HG02571 (cell line): ENCODE results near the gene TMEM131.
"Not testable (repeated sequence)": the region's sequence is repeated elsewhere in the genome, so short reads cannot be mapped to it uniquely, and the experiment has no call there.

Source experiments
- ATAC-seq: cut with Tn5 transposase; IDR thresholded peaks from one replicate; pipeline ENCODE4 v1.9.1; 2021; ENCODE audit warnings: mild to moderate bottlenecking, moderate library complexity; ENCODE audit not compliant: unreplicated experiment

The TMEM131 gene

DNA sequence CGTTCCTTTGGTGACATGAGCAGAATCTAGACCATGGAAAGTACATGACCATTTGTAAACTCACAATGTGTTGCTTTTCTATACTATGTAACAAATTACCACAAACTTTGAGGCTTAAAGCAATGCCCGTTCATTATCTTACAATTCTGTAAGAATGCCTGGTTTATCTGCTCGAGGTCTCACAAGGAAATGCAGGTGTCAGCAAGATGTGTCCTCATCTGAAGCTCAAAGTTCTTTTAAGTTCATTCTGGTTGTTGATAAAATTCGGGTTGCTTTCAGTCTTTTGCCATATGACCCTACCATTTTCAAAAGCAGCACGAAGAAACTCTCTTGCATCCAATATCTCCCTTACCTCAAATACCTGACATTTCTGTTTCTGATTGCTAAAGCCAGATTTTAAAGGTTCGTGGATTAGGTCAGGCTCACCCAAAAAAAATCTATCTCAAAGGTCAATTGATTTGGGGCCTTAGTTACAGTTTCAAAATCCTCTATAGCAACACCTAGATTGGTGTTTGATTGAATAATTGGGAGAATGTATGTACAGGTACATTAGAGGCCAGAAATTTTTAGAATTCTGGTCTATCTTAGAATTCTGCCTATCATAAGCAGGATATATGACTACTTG lies 125.9 kb downstream of the TMEM131 start:
- ATAC-seq, result no peak

DNA sequence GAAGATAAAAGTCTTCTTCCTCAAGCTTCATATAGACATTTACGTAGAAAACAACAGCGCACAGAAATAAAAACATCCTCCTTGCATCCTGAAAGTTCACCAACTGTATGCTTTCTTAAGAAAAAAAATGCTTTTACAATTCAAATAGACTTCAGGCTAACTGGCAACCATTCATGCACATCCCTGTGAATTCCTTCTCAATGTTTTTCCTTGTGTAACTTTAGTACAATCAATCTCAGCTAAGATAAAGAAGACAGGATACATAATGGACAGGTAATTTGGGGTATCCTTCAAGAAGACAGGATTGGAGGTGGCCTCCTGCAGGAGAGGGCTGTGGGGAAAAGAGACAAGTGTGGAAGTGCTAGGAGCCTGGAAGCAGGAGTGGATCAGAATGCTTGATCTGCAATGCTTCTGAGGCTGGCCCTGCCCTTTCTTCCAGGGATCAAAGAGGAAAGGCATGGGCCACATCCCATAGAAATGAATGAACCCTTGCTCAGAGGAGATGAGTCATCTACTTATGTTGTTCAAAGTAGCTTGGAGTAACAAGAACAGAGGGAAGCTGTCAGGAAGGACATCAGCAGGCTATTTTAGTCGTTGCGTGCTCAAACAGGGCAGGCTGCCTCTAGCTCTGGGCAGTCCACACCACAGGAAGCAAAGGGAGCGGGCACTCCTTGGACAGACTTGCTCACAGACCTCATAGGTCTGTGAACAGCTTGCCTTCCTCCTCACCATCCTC lies 126.6 kb downstream of the TMEM131 start:
- no peak for ATAC-seq

DNA sequence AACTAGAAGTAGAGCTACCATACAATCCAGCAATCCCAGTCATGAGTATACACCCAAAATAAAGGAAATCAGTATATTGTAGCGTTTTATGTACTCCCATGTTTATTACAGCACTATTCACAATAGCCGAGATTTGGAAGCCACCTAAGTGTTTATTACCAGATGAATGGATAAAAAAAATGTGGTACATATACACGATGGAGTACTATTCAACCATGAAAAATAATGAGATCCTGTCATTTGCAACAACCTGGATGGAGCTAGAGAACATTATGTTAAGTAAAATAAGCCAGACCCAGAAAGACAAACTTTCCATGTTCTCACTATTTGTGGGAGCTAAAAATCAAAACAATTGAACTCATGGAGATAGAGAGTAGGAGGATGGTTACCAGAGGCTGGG lies 131.9 kb downstream of the TMEM131 start:
- no peak for ATAC-seq

DNA sequence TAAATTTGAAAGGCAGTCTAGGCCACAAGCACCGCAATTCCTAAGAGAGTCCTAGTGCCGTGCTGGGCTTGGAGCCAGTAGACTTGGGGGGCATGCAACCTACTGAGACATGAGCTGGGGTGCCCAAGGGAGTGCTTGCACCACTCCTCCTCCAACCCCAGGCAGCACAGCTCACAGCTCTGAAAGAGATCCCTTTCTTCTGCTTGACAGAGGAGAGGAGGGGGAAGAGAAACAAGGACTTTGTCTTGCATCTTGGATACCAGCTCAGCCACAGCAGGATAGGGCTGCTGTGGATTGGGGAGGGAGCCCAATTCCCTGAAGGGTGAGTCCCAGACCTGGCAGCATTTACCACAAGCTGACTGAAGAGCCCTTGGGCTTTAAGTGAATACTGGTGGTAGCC lies 134.6 kb downstream of the TMEM131 start:
- no peak for ATAC-seq

DNA sequence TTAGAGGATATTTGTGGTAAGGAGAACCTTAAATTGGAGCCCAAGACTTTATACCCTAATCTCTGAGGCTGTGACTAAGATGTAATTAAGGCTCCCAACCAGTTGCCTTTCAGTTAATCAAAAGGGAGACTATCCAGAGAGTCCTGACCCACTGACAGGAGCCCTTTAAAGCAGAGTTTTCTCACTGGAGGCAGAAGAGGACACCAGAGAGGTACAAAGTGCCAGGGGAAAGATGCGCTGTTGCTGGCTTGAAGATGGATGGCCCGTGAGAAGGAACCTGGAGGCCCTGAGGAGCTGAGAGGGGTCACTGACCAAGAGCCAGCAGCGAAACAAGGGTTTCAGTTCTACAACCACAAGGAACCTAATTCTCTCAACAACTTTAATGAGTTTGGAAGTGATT lies 137.3 kb downstream of the TMEM131 start:
- ATAC-seq, result no peak

DNA sequence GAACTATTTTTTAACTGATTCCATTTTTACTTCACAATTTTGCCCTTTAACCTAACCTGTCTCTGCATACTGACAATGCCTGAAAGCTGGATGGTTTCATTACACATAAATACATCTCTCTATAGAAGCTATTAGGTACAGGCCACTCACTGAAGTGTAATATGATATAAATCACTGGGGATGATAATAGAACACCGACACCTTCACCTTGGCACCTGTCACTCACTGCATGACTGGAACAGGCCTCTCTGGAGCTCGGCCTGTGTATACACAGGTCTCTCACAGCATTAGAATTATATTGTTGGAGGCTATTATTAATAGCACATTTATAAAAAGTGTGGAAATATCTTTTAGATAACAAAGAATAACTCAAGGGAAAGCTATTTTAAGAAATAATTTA lies 138.2 kb downstream of the TMEM131 start:
- no peak for ATAC-seq

DNA sequence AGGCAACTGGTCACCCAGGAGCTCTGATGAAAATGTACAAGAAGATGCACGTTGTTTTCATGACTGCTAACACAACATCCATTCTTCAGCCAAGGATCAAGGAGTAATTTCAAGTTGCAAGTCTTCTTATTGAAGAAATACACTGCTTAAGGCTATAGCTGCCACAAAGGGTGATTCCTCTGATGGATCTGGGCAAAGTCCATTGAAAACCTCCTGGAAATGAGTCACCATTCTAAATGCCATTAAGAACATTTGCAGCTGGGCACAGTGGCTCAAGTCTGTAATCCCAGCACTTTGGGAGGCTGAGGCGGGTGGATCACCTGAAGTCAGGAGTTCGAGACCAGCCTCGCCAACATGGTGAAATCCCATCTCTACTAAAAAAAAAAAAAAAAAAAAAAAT lies 142.7 kb downstream of the TMEM131 start:
- not testable (repeated sequence) for ATAC-seq

DNA sequence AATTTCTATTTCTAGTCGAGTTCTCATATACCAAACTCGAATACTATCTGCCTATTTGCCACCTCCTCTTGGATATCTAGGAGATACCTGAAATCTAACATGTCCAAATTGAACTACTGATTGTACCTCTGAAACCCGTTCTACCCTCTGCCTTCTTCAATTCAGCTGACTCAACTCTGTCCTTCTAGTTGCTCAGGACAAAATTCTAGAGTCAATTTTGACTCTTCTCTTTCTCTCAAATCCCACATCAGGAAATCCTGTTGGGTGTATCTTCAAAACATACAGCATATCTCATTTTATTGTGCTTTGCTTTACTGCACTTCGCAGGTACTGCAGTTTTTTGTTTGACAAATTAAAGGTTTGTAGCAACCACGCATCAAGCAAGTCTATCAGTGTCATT lies 144.6 kb downstream of the TMEM131 start:
- no peak for ATAC-seq

DNA sequence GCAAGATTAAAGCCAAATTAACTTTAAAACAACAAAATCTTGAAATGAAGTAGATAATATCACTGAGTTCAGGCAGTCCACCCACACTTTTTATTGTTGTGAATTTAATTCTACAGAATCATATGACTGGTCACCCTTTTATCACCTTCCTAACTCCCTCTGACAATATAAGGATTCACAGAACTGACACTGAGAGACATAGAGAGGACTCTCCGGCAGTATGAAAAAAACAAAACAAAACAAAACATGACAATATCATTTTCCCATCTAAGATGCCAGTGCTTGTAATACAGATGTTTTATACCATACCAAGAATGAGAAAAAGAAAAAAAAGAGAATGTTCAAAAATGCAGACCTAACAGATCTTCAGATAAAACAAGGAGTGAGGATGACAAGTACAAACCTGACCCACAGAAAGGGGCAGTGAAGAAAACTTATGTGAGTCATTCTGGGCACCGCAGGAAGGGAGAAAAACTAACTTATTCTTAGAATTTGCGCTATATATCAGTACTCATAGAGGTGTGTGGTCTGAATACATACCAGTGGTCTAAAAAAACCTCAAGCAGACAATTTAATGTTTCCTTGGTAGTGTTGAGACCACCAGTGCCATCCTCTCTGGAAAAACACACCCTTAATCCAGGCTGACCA lies 145.7 kb downstream of the TMEM131 start:
- no peak for ATAC-seq

DNA sequence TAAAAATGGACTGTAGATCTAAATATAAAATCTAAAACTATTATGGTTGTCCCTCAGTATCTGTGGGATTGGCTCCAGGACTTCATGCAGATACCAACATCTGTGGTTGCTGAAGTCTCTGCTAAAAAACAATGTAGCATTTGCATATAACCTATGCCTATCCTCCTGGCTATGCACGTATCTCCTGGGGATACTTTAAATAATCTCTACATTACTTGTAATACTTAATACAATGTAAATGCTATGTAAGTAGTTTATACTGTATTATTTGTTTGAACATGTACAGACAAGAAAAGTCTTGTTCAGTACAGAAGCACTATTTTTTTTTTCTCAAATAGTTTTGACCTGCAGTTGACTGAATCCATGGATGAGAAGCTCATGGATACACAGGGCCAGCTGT lies 147.4 kb downstream of the TMEM131 start:
- no peak for ATAC-seq

DNA sequence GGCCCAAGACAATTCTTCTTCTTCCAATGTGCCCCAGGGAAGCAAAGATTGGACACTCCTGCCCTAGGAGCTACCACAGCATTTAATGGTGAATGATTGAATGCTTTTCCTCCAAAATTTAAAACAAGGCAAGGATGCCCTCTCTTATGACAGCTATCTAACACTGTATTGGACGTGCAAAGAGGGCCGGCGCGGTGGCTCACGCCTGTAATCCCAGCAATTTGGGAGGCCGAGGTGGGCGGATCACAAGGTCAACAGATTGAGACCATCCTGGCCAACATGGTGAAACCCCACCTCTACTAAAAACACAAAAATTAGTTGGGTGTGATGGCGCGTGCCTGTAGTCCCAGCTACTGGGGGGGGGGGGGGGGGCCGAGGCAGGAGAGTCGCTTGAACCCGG lies 149.0 kb downstream of the TMEM131 start:
- not testable (repeated sequence) for ATAC-seq

DNA sequence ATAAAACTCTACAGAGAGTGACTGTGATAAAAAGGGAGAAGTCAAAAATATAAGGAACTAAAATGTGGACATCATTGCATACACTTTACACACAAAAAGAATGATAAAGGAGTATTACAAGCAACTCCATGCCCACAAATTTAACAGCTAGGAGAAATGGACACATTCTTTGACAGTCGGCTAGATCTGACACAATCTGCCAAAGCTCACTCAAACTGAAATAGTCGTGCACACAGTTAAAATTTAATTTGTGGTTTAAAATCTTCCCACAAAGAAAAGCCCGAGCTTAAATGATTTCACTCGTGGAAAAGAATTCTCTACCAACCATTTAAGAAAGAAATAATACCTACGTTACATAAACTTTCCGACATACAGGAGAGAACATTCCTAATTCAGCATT lies 149.9 kb downstream of the TMEM131 start:
- no peak for ATAC-seq

DNA sequence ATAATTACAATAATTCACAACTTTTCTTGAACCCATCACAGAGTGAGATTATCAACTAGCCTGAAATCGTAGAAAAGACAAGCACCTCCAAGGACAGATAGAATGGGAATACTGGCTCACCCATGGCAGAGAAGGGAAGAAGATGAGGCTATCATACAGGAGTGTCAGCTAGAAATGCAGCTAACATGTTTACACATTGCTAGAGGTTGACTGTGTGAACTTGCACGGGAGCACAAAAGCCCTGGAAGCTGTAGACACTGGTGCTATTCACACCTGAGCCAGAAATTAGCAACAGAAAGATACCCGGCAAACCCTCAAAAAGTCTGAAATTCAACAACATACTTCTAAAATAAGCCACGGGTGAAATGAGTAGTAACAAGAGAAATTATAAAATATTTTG lies 150.6 kb downstream of the TMEM131 start:
- no peak for ATAC-seq

DNA sequence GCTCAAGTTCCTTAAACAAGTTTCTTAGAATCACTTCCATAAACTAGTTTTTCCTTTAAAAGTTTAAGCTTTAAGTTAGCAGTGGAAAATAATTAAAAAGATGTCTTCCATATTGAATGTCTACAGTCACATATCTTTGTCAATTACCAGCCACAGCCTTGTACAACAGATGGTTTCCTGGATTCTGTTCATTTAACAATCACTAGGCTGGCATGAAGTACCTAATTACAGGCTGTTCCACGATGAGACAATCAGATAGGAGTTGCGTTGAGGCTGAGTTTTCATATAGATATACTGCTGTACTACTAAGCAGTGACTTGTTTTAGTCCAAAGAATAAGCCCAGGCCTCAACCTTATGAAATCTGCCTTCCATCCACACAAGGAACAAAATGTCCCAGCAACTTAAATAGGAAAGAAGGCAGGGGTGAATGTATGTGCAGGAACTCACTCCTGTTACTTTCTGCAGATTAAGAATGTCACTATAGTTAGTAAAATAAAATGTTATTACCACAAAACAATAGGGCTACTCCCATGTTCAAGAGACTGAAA lies 151.4 kb downstream of the TMEM131 start:
- ATAC-seq, result no peak

DNA sequence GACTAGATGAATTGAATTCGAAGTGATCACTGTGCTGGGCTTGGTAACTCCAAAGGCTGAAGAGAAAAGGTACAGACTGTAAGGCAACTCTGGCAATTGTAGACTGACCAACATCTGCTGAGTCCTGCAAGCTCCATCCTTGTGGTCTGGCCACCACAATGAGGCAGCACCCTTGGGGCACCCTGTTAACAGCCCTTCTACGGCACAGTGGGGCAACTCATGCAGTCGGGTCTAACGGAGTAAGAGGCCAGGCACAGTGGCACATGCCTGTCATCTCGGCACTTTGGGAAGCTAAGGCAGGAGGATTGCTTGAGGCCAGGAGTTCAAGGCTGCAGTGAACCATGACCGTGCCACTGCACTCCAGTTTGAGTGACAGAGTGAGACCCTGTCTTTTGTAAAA lies 155.6 kb downstream of the TMEM131 start:
- no peak for ATAC-seq

DNA sequence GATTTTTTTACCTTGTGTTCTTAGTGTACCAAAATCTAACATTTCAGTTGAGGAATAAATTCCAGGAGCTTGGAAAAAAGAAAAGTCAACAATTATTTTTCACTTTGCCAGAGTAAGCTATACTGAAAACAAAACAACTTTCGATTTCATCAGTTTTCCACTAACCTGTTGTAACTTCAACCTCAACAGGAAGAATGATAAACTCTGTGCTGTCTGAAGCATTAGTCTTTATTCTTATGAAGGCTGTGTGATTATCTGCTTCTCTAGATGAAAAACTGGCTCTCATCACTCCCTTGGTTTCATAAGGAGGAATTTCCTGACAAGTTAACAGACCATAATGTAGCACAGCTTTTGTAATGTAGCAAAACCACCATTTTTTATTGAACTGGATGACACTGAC lies 161.1 kb downstream of the TMEM131 start:
- ATAC-seq, result no peak

DNA sequence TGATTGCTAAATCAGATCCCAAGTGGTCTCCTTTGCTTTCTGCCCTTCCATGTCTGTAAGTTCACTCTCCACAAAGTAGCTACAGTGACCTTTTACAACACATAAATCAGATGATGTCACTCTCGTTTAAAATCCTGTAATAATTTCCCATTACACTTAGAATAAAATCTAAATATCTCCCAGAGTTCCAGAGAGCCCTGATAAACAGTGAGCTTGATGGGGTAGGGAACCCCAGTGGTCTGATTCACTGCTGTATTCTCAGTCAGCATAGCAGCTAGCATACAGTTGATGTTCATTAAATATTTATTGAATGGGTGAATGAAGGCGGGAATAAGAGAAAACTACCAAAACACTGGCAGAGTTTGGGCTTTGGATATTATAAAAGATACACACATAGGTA lies 164.6 kb downstream of the TMEM131 start:
- ATAC-seq, result no peak

DNA sequence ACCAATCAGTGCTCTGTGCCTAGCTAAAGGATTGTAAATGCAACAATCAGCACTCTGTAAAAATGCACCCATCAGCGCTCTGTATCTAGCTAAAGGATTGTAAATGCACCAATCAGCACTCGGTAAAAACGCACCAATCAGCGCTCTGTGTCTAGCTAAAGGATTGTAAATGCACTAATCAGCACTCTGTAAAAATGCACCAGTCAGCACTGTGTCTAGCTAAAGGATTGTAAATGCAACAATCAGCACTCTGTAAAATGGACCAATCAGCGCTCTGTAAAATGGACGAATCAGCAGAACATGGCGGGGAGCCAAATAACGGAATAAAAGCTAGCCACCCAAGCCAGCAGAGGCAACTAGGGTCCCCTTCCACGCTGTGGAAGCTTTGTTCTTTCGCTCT lies 166.5 kb downstream of the TMEM131 start:
- ATAC-seq, result not testable (repeated sequence)

DNA sequence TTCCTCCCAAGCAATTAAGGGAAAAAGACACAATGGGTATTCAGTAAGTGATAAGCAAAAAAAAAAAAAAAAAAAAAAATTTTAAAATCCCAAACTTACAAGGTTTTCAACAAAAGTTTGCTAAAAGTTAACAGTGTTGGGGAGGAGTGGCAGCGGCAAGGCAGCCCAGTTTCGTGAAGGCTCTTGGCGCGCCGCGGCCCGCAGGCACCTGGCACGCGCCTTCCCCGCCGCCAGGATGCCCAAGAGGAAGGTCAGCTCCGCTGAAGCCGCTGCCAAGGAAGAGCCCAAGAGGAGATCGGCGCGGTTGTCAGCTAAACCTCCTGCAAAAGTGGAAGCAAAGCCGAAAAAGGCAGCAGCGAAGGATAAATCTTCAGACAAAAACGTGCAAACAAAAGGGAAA lies 168.7 kb downstream of the TMEM131 start:
- ATAC-seq, result not testable (repeated sequence)

DNA sequence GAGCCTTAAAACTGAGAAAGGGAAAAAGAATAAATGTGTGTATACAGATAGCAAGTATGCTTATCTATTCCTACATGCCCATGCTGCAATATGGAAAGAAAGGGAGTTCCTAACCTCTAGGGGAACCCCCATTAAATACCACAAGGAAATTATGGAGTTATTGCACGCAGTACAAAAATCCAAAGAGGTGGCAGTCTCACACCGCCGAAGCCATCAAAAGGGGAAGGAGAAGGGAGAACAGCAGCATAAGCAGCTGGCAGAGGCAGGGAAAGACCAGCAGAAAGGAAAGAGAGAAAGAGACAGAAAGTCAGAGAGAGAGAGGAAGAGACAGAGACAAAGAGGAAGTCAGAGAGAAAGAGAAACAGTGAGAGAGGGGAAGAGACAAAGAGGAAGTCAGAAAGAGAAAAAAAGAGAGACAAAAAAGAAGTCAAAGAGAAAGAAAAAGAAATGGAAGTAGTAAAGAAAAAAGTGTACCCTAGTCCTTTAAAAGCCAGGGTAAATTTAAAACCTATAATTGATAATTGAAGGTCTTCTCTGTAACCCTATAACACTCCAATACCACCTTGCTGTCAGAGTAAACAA lies 169.4 kb downstream of the TMEM131 start:
- ATAC-seq, result not testable (repeated sequence)

DNA sequence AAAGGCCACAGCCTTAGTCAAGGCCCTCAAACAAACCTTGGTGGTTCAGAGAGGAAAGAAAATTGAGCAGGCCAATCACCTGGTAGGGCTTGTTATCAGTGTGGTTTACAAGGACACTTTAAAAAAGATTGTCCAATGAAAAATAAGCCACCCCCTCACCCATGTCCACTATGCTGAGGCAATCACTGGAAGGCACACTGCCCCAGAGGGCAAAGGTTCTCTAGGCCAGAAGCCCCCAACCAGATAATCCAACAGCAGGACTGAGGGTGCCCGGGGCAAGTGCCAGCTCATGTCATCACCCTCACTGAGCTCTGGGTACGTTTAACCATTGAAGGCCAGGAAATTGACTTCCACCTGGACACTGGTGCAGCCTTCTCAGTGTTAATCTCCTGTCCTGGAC lies 171.7 kb downstream of the TMEM131 start:
- ATAC-seq, result not testable (repeated sequence)

DNA sequence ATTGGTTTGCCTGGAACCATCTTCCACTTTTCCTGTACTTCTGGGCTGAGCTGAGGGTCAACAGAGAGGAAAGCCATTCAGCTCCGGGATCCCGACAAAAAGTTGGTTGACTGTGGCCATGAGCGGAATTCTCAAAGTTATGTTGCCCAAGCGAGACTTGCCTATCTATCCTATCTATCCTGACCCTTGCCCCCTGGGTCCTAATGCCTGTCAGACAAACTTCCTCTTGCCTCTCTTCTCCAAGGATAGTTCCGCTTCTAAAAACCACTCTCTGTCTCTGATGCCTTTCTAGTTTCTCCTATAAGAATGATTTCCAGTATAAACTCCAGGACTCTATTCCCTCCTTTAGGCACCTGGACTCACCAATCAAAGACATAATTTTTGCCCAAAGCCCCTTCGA lies 173.9 kb downstream of the TMEM131 start:
- ATAC-seq, result not testable (repeated sequence)
